K562 (cell line): ENCODE data around the gene TAS2R39. TPM values are rescaled to one million over a fixed set of nuclear protein-coding genes. Genes with fewer than 3 reads are reported as not detected.

Source experiments
- ATAC-seq: fragments of 200-7000 bp; cut with Tn5 transposase; 3 replicates; pipeline ENCODE4 v1.9.1; 2020; ENCODE audit warnings: moderate library complexity
- BruUV-seq: library from RNA; stranded (reverse); fragments of 400-500 nt; replicated peaks from 2 replicates; lab custom pipeline; 2021; lab: Mats Ljungman, UMichigan
- CTCF ChIA-PET: fragments of 300-600 bp; formaldehyde crosslinking; extraction: SDS; loops from one replicate; lab custom pipeline; 2021; ENCODE audit warnings: low intra/inter-chr PET ratio; lab: Yijun Ruan, JAX
- POLR2A ChIA-PET: fragments of 300-600, 350-650 bp; sonication (Branson Sonifier 250); formaldehyde crosslinking; extraction: SDS; loops from one replicate; lab custom pipeline; 2021; ENCODE audit warnings: antibody characterized with exemption, inconsistent platforms; lab: Yijun Ruan, JAX
- DNase-seq, 4 experiments: peaks; one replicate each; pipeline versions ENCODE4 v3.0.0 to v3.0.0-alpha.2; 2011 to 2018; ENCODE audit warnings: low spot score in 3 of 4, mixed read lengths in 3 of 4; ENCODE audit errors: extremely low read depth in 1 of 4
- FAIRE-seq: peaks from 2 replicates; lab custom pipeline; 2011; peaks lifted over from hg19 to GRCh38; lab: Jason Lieb, UNC
- H2AFZ ChIP-seq: 2 replicates; pipeline ENCODE4 v1.6.0; 2011; ENCODE audit warnings: low read depth, low read length, control low read depth, inconsistent platforms
- H3K27ac ChIP-seq: fragments of 200-600 bp; 3 replicates; pipeline ENCODE4 v1.8.0; 2011; ENCODE audit warnings: low read depth, mild to moderate bottlenecking, control low read depth, inconsistent platforms, low read length, moderate library complexity, mixed read lengths; ENCODE audit errors: extremely low read depth
- H3K27me3 ChIP-seq, 2 experiments: fragments of 300-600 bp in 1 of 2; 2 replicates in 1 of 2; 3 replicates in 1 of 2; pipeline versions ENCODE4 v1.6.0 to v1.8.0; 2011; ENCODE audit warnings: inconsistent platforms in 2 of 2, low read length in 2 of 2, mild to moderate bottlenecking in 1 of 2, mixed read lengths in 1 of 2, moderate library complexity in 1 of 2; ENCODE audit not compliant: control insufficient read depth in 2 of 2, insufficient read depth in 2 of 2
- H3K36me3 ChIP-seq: fragments of 300-600 bp; 3 replicates; pipeline ENCODE4 v1.8.0; 2011; ENCODE audit warnings: mild to moderate bottlenecking, low read length, inconsistent platforms; ENCODE audit not compliant: control insufficient read depth, insufficient read depth
- H3K4me1 ChIP-seq, 2 experiments: fragments of 200-600 bp in 1 of 2; replicated peaks in 1 of 2; 2 replicates in 1 of 2; 3 replicates in 1 of 2; pipeline versions ENCODE4 v1.5.1 to v1.8.0; 2011; ENCODE audit warnings: inconsistent platforms in 2 of 2, low read length in 2 of 2, mild to moderate bottlenecking in 1 of 2, mixed read lengths in 1 of 2, moderate library complexity in 1 of 2; ENCODE audit not compliant: control insufficient read depth in 2 of 2, insufficient read depth in 2 of 2
- H3K4me2 ChIP-seq: 2 replicates; pipeline ENCODE4 v1.6.1; 2011; ENCODE audit warnings: low read length, control low read depth, inconsistent platforms, mixed read lengths; ENCODE audit not compliant: insufficient read depth
- H3K4me3 ChIP-seq: fragments of 200-600 bp; sonication (generic), shearing (Covaris generic); 2 replicates; pipeline ENCODE4 v1.5.1; 2016; ENCODE audit warnings: control low read depth, inconsistent platforms
- H3K79me2 ChIP-seq: fragments of 200-600 bp; 3 replicates; pipeline ENCODE4 v1.8.0; 2011; ENCODE audit warnings: low read length, inconsistent platforms; ENCODE audit not compliant: control insufficient read depth, insufficient read depth
- H3K9ac ChIP-seq, 2 experiments: 2 replicates each; pipeline versions ENCODE4 v1.6.0 to v1.6.1; 2011; ENCODE audit warnings: low read depth in 2 of 2, low read length in 2 of 2, control low read depth in 1 of 2, inconsistent platforms in 1 of 2, mild to moderate bottlenecking in 1 of 2, mixed read lengths in 1 of 2; ENCODE audit not compliant: insufficient read depth in 1 of 2
- H3K9me1 ChIP-seq: one replicate; pipeline ENCODE4 v1.6.0; 2011; ENCODE audit warnings: inconsistent platforms, mild to moderate bottlenecking, low read length, moderate library complexity; ENCODE audit not compliant: control insufficient read depth, insufficient read depth
- H3K9me3 ChIP-seq: replicated peaks from 2 replicates; pipeline ENCODE4 v1.5.1; 2011; ENCODE audit warnings: low read depth, low read length, inconsistent platforms; ENCODE audit not compliant: control insufficient read depth, insufficient read depth
- H4K20me1 ChIP-seq: replicated peaks from 2 replicates; pipeline ENCODE4 v1.6.1; 2011; ENCODE audit warnings: low read length, inconsistent platforms, mixed read lengths; ENCODE audit not compliant: control insufficient read depth, insufficient read depth
- DACH1 ChIP-seq: fragments of 450-650 bp; IDR thresholded peaks from 2 replicates; pipeline ENCODE4 v1.6.1; 2018; ENCODE audit not compliant: partially characterized antibody
- ELF1 ChIP-seq: fragments of 200-800 bp; sonication (Bioruptor generic); IDR thresholded peaks from 2 replicates; pipeline ENCODE4 v1.6.1; 2016; ENCODE audit warnings: missing genetic modification characterization, missing compliant biosample characterization
- NCOA6 ChIP-seq: fragments of 450-650 bp; IDR thresholded peaks from 2 replicates; pipeline ENCODE4 v1.6.1; 2017; ENCODE audit warnings: mild to moderate bottlenecking
- SRF ChIP-seq, 2 experiments: fragments of 250-450, 450-650 bp in 1 of 2; sonication (Bioruptor Pico) in 1 of 2; sonication (generic) in 1 of 2; formaldehyde crosslinking; IDR thresholded peaks; 2 replicates each; pipeline versions ENCODE4 v1.5.0 to v1.5.1; 2020 to 2022; ENCODE audit warnings: mild to moderate bottlenecking in 1 of 2, missing genetic modification reagents in 1 of 2
- ZBTB1 ChIP-seq: sonication (generic); formaldehyde crosslinking; IDR thresholded peaks from 2 replicates; pipeline ENCODE4 v1.8.1; 2023; ENCODE audit warnings: missing genetic modification reagents, low read depth, mild to moderate bottlenecking, borderline replicate concordance
- ZNF253 ChIP-seq: fragments of 250-450 bp; sonication (Bioruptor Pico); conservative IDR thresholded peaks from 2 replicates; pipeline ENCODE4 v1.6.1; 2021; ENCODE audit warnings: mild to moderate bottlenecking
- WGBS: fragments of 100-300 bp; shearing (Covaris generic); methylation state at CpG from one replicate; pipeline ENCODE4 v1.1.6; 2016; ENCODE audit warnings: low coverage, mixed read lengths; ENCODE audit not compliant: insufficient coverage; ENCODE audit errors: missing lambda C conversion rate; 5-methylcytosine and 5-hydroxymethylcytosine counted together
- in situ Hi-C: fragments of 300-500 bp; cut with MboI; formaldehyde crosslinking; loops from 4 replicates; pipeline ENCODE4 v1.15.0; 2018; ENCODE audit warnings: inconsistent platforms, mixed read lengths
- intact Hi-C: fragments of 100-400 bp; cut with micrococcal nuclease; formaldehyde crosslinking; loops from 2 replicates; pipeline ENCODE4 v1.14.2; 2022
- polyA plus RNA-seq, 8 experiments: library from polyadenylated mRNA; depleted of rRNA in 4 of 8; stranded (reverse) in 5 of 8; unstranded in 3 of 8; fragments of >200 nt; fragmentation: Nextera tagmentation in 2 of 8; fragmentation: Illumina TruSeq in 1 of 8; extraction: Ambion mirVana in 2 of 8; extraction: Trizol in 1 of 8; gene quantifications; 2 replicates each; pipeline versions ENCODE4 v1.2.1 to v1.2.3, GENCODE V29; 2011 to 2014; ENCODE audit warnings: inconsistent platforms in 1 of 8, missing spikeins in 1 of 8
- total RNA-seq, 7 experiments: library from RNA; depleted of rRNA in 6 of 7; stranded (reverse); fragments of >200 nt in 6 of 7; fragmentation: Illumina TruSeq in 2 of 7; extraction: Trizol in 2 of 7; gene quantifications; 2 replicates each; pipeline versions ENCODE4 v1.2.1 to v1.2.3, GENCODE V29; 2011 to 2021; ENCODE audit warnings: low replicate concordance in 1 of 7
- TF ChIP-seq, protein P1 (sequence below), 2 experiments: fragments of 450-650 bp in 1 of 2; sonication (generic) in 1 of 2; formaldehyde crosslinking in 1 of 2; IDR thresholded peaks; 2 replicates each; pipeline versions ENCODE4 v1.7.1 to v1.9.0; 2016 to 2022; ENCODE audit warnings: inconsistent platforms in 1 of 2, mild to moderate bottlenecking in 1 of 2, missing genetic modification reagents in 1 of 2
- TF ChIP-seq, protein P2 (sequence below): sonication (generic); formaldehyde crosslinking; IDR thresholded peaks from 2 replicates; pipeline ENCODE4 v1.8.1; 2022; ENCODE audit warnings: missing genetic modification reagents
- TF ChIP-seq, protein P3 (sequence below): sonication (generic); IDR thresholded peaks from 2 replicates; pipeline ENCODE4 v1.6.1; 2016

Gene TAS2R39
- total and polyA plus RNA-seq, 9 of the 15 experiments (the other 6 are each of a cell fraction or from before 2014, with no cell fraction given), result not detected

DNA sequence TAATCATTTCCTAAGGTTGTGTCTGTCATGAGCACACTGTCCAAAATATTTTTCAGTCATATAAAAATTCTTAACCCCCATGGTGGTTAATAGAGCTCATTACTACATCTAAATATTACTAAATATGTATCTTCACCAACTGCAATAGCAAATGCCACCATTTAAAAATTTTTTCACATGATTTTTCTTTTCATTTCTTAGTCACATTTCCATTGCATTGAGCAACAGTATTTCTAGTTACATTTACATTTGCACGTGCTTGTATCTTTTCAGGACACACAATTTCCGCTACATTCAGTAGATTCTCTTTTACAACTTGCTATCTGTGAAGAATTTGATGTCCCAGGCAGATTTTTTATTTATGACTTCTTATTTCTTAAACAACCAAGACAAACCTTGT lies 33.5 kb downstream of the TAS2R39 start:
- Histone ChIP-seq H3K9me1 (no peaks in the 10 kb centered on the region), H3K9ac (no peak overlapping the region), H3K27me3 (peaks cover 6 to 8% of the 10 kb centered on the region in 2 experiments; a peak in 4 of 5 replicates), H3K4me2 (no peak overlapping the region), H3K79me2 (no peaks in the 10 kb centered on the region), H3K9me3 (no peaks in the 10 kb centered on the region), H3K4me3 (no peak overlapping the region), H3K4me1 (no peaks in the 10 kb centered on the region), H3K27ac (no peak overlapping the region), H4K20me1 (no peaks in the 10 kb centered on the region), H2AFZ (no peak overlapping the region), H3K36me3 (no peaks in the 10 kb centered on the region)
- ChIA-PET CTCF (interaction anchor here (6.6 kb wide), 1 partner anchor 210 kb away, joined by 222 read pairs; no protein-coding TSS in a partner anchor), POLR2A (no interaction called here)
- FAIRE-seq, result no peak
- WGBS, result 0% methylated on average over 2 of the region's 2 CpGs
- no peak for ATAC-seq
- BruUV-seq, result no TSS peak
- no peak for DNase-seq
- intact Hi-C loops (loop anchor here (5.0 to 10.0 kb wide), 3 partner anchors 332 to 614 kb away; partner anchors contain the start of gene TRPV6), in situ Hi-C loops (no loop called here)
- TF ChIP-seq SRF (CRISPR knock-in tag; IDR thresholded peaks at IDR 0.05) (no peak), ELF1 (tag) (no peak), DACH1 (no peak), ZBTB1 (CRISPR knock-in tag) (no peak), ZNF253 (CRISPR knock-in tag) (no peak), NCOA6 (no peak)
- TF ChIP-seq, protein P1, sequence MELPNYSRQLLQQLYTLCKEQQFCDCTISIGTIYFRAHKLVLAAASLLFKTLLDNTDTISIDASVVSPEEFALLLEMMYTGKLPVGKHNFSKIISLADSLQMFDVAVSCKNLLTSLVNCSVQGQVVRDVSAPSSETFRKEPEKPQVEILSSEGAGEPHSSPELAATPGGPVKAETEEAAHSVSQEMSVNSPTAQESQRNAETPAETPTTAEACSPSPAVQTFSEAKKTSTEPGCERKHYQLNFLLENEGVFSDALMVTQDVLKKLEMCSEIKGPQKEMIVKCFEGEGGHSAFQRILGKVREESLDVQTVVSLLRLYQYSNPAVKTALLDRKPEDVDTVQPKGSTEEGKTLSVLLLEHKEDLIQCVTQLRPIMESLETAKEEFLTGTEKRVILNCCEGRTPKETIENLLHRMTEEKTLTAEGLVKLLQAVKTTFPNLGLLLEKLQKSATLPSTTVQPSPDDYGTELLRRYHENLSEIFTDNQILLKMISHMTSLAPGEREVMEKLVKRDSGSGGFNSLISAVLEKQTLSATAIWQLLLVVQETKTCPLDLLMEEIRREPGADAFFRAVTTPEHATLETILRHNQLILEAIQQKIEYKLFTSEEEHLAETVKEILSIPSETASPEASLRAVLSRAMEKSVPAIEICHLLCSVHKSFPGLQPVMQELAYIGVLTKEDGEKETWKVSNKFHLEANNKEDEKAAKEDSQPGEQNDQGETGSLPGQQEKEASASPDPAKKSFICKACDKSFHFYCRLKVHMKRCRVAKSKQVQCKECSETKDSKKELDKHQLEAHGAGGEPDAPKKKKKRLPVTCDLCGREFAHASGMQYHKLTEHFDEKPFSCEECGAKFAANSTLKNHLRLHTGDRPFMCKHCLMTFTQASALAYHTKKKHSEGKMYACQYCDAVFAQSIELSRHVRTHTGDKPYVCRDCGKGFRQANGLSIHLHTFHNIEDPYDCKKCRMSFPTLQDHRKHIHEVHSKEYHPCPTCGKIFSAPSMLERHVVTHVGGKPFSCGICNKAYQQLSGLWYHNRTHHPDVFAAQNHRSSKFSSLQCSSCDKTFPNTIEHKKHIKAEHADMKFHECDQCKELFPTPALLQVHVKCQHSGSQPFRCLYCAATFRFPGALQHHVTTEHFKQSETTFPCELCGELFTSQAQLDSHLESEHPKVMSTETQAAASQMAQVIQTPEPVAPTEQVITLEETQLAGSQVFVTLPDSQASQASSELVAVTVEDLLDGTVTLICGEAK (IDR thresholded peaks at IDR 0.05), result no peak
- TF ChIP-seq, protein P1 (CRISPR knock-in tag; IDR thresholded peaks at IDR 0.05), result no peak
- TF ChIP-seq, protein P2, sequence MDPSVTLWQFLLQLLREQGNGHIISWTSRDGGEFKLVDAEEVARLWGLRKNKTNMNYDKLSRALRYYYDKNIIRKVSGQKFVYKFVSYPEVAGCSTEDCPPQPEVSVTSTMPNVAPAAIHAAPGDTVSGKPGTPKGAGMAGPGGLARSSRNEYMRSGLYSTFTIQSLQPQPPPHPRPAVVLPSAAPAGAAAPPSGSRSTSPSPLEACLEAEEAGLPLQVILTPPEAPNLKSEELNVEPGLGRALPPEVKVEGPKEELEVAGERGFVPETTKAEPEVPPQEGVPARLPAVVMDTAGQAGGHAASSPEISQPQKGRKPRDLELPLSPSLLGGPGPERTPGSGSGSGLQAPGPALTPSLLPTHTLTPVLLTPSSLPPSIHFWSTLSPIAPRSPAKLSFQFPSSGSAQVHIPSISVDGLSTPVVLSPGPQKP (CRISPR knock-in tag), result no peak
- TF ChIP-seq, protein P3, sequence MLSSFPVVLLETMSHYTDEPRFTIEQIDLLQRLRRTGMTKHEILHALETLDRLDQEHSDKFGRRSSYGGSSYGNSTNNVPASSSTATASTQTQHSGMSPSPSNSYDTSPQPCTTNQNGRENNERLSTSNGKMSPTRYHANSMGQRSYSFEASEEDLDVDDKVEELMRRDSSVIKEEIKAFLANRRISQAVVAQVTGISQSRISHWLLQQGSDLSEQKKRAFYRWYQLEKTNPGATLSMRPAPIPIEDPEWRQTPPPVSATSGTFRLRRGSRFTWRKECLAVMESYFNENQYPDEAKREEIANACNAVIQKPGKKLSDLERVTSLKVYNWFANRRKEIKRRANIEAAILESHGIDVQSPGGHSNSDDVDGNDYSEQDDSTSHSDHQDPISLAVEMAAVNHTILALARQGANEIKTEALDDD, result no peak
